Measurements from ENCODE around the gene KRTAP12-1. TPM values are rescaled to one million over a fixed set of nuclear protein-coding genes. Genes with fewer than 3 reads are reported as not detected.
"Not testable (repeated sequence)": the region's sequence is repeated elsewhere in the genome, so short reads cannot be mapped to it uniquely, and the experiment has no call there.

KRTAP12-1 gene
- polyA plus RNA-seq, 12 donors, result not detected

- DNase-seq, result no peak
Measured at GRCh38 chr21:44644878-44645277, 37.1 kb downstream of the KRTAP12-1 start.

GRCh38 chr21:44643741-44644310 lies 38.1 kb downstream of the KRTAP12-1 start:
- no peak for DNase-seq

GRCh38 chr21:44640761-44641160 lies 41.2 kb downstream of the KRTAP12-1 start:
- no peak for DNase-seq

- no peak for DNase-seq
Measured at GRCh38 chr21:44639331-44639655, 42.7 kb downstream of the KRTAP12-1 start.

- DNase-seq, result not testable (repeated sequence)
Measured at GRCh38 chr21:44638506-44639330, 43.2 kb downstream of the KRTAP12-1 start.

GRCh38 chr21:44637851-44638348 lies 44.1 kb downstream of the KRTAP12-1 start:
- not testable (repeated sequence) for DNase-seq

- no peak for DNase-seq
Measured at GRCh38 chr21:44637018-44637850, 44.7 kb downstream of the KRTAP12-1 start, which contains the start of gene KRTAP10-10. TSS of gene KRTAP10-10 (plus strand) at chr21:44637356. CDS start at chr21:44637418, 62 bp downstream.

GRCh38 chr21:44636209-44637017 lies 45.5 kb downstream of the KRTAP12-1 start:
- DNase-seq, result no peak

GRCh38 chr21:44632067-44632466 lies 49.9 kb downstream of the KRTAP12-1 start:
- DNase-seq, result no peak

Other genes with a start within 250 kb of the KRTAP12-1 start
- gene LRRC3, start 226.7 kb downstream of the KRTAP12-1 start, polyA plus RNA-seq (ENCODE audit: insufficient read length in 12 of 12), result 1 to 10 TPM in 11 of 12 donors, not detected in 1; 1.8 to 5.7 (median 2.4) TPM
- gene KRTAP10-1, start 142.0 kb downstream of the KRTAP12-1 start, polyA plus RNA-seq (ENCODE audit: insufficient read length in 12 of 12), result not detected
- not detected for gene KRTAP10-2, start 130.7 kb downstream of the KRTAP12-1 start, polyA plus RNA-seq (ENCODE audit: insufficient read length in 12 of 12)
- not detected for gene KRTAP10-3, start 123.4 kb downstream of the KRTAP12-1 start, polyA plus RNA-seq (ENCODE audit: insufficient read length in 12 of 12)
- not detected for gene KRTAP10-4, start 108.4 kb downstream of the KRTAP12-1 start, polyA plus RNA-seq (ENCODE audit: insufficient read length in 12 of 12)
- gene KRTAP10-5, start 101.6 kb downstream of the KRTAP12-1 start, polyA plus RNA-seq (ENCODE audit: insufficient read length in 12 of 12), result not detected
- not detected for gene KRTAP10-6, start 89.7 kb downstream of the KRTAP12-1 start, polyA plus RNA-seq (ENCODE audit: insufficient read length in 12 of 12)
- gene KRTAP10-7, start 81.6 kb downstream of the KRTAP12-1 start, polyA plus RNA-seq (ENCODE audit: insufficient read length in 12 of 12), result not detected
- under 1 TPM in 1 of 12 donors, not detected in 11; 0.25 TPM for gene KRTAP10-8, start 70.1 kb downstream of the KRTAP12-1 start, polyA plus RNA-seq (ENCODE audit: insufficient read length in 12 of 12)
- gene KRTAP10-9, start 55.1 kb downstream of the KRTAP12-1 start, polyA plus RNA-seq (ENCODE audit: insufficient read length in 12 of 12), result not detected
- not detected for gene KRTAP10-10, start 44.8 kb downstream of the KRTAP12-1 start, polyA plus RNA-seq (ENCODE audit: insufficient read length in 12 of 12)
- not detected for gene KRTAP10-11, start 35.7 kb downstream of the KRTAP12-1 start, polyA plus RNA-seq (ENCODE audit: insufficient read length in 12 of 12)
- gene KRTAP12-4, start 27.5 kb downstream of the KRTAP12-1 start, polyA plus RNA-seq (ENCODE audit: insufficient read length in 12 of 12), result not detected
- not detected for gene KRTAP12-3, start 24.2 kb downstream of the KRTAP12-1 start, polyA plus RNA-seq (ENCODE audit: insufficient read length in 12 of 12)
- not detected for gene KRTAP12-2, start 15.2 kb downstream of the KRTAP12-1 start, polyA plus RNA-seq (ENCODE audit: insufficient read length in 12 of 12)
- not detected for gene KRTAP10-12, start 15.0 kb upstream of the KRTAP12-1 start, polyA plus RNA-seq (ENCODE audit: insufficient read length in 12 of 12)
- 1 to 10 TPM in 3 of 12 donors, under 1 TPM in 6, not detected in 3; 0.05 to 9.3 (median 0.18) TPM for gene TSPEAR, start 29.4 kb upstream of the KRTAP12-1 start, polyA plus RNA-seq (ENCODE audit: insufficient read length in 12 of 12)
- 100 to 1,000 TPM in 6 of 12 donors, 10 to 100 TPM in 6; 63.0 to 863 (median 98.5) TPM for gene UBE2G2, start 119.7 kb upstream of the KRTAP12-1 start, polyA plus RNA-seq (ENCODE audit: insufficient read length in 12 of 12)
- gene SUMO3, start 135.9 kb upstream of the KRTAP12-1 start, polyA plus RNA-seq (ENCODE audit: insufficient read length in 12 of 12), result 10 to 100 TPM in 11 of 12 donors, not detected in 1; 60.7 to 88.3 (median 66.5) TPM
- 100 to 1,000 TPM in 11 of 12 donors, not detected in 1; 115 to 170 (median 129) TPM for gene PTTG1IP, start 191.5 kb upstream of the KRTAP12-1 start, polyA plus RNA-seq (ENCODE audit: insufficient read length in 12 of 12)
- gene ITGB2, start 238.7 kb upstream of the KRTAP12-1 start, polyA plus RNA-seq (ENCODE audit: insufficient read length in 12 of 12), result 10 to 100 TPM in 5 of 12 donors, 1 to 10 TPM in 6, not detected in 1; 6.6 to 27.9 (median 9.8) TPM